ENCODE data around the gene DMD. TPM values are rescaled to one million over a fixed set of nuclear protein-coding genes. Genes with fewer than 3 reads are reported as not detected.

Gene DMD
- total and polyA plus RNA-seq, 9 donors: 14.0 to 70.5 (median 37.6) TPM

- H3K9me3 ChIP-seq: no peaks in the 10 kb centered on the region
- WGBS, 3 donors: 71 to 72% (median 71%) methylated on average over 3 of the region's 3 CpGs
- no peak overlapping the region for H3K4me3 ChIP-seq
- TF ChIP-seq EP300 (IDR thresholded peaks at IDR 0.05): no peak
- TF ChIP-seq, protein P1, sequence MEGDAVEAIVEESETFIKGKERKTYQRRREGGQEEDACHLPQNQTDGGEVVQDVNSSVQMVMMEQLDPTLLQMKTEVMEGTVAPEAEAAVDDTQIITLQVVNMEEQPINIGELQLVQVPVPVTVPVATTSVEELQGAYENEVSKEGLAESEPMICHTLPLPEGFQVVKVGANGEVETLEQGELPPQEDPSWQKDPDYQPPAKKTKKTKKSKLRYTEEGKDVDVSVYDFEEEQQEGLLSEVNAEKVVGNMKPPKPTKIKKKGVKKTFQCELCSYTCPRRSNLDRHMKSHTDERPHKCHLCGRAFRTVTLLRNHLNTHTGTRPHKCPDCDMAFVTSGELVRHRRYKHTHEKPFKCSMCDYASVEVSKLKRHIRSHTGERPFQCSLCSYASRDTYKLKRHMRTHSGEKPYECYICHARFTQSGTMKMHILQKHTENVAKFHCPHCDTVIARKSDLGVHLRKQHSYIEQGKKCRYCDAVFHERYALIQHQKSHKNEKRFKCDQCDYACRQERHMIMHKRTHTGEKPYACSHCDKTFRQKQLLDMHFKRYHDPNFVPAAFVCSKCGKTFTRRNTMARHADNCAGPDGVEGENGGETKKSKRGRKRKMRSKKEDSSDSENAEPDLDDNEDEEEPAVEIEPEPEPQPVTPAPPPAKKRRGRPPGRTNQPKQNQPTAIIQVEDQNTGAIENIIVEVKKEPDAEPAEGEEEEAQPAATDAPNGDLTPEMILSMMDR (IDR thresholded peaks at IDR 0.05): no peak
- no peak for TF ChIP-seq POLR2A (IDR thresholded peaks at IDR 0.05)
- DNase-seq: no peak
- H3K36me3 ChIP-seq: no peaks in the 10 kb centered on the region
- H3K4me1 ChIP-seq (ENCODE audit: insufficient read depth): no peaks in the 10 kb centered on the region
- intact Hi-C loops (cut with DNase I): no loop called here
- no peaks in the 10 kb centered on the region for H3K27me3 ChIP-seq
- no peak overlapping the region for H3K27ac ChIP-seq
These were observed 333.8 kb downstream of the DMD start for GRCh38 chrX:32877592-32877991.

GRCh38 chrX:32874839-32875238 is 336.5 kb downstream of the DMD start:
- TF ChIP-seq, protein P1 (IDR thresholded peaks at IDR 0.05): no peak
- TF ChIP-seq EP300 (IDR thresholded peaks at IDR 0.05) (no peak), POLR2A (IDR thresholded peaks at IDR 0.05) (no peak)
- no peak for DNase-seq
- Histone ChIP-seq H3K36me3 (no peaks in the 10 kb centered on the region), H3K27me3 (no peaks in the 10 kb centered on the region), H3K4me1 (ENCODE audit: insufficient read depth) (no peaks in the 10 kb centered on the region), H3K4me3 (no peak overlapping the region), H3K9me3 (no peaks in the 10 kb centered on the region), H3K27ac (no peak overlapping the region)
- 82 to 93% (median 88%) methylated on average over 4 of the region's 4 CpGs for WGBS, 3 donors
- intact Hi-C loops (cut with DNase I): no loop called here

DNA sequence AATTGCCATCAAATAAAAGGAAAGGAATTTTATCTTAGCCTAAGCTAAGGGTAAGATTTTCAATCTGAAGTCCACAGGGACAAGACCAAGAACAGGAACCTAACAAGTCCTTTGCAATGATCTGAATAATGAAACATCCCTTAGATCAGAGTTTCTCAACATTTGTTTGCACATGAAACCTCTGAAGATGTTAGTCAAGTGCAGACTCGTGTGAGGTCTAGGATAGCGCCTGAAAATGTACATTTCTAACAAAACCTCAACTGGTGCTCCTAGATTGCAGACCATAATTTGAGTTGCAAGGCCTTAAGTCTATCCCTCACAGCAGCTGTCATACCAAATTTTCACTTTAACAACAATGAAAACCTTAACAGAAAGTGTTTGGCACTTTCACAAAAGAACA is 337.6 kb downstream of the DMD start:
- DNase-seq: no peak
- Histone ChIP-seq H3K4me1 (ENCODE audit: insufficient read depth) (no peaks in the 10 kb centered on the region), H3K27ac (no peak overlapping the region), H3K27me3 (no peaks in the 10 kb centered on the region), H3K9me3 (no peaks in the 10 kb centered on the region), H3K36me3 (no peaks in the 10 kb centered on the region), H3K4me3 (no peak overlapping the region)
- intact Hi-C loops (cut with DNase I): no loop called here
- 49 to 52% (median 50%) methylated on average over 2 of the region's 2 CpGs for whole genome bisulfite sequencing, 3 donors
- TF ChIP-seq, protein P1 (IDR thresholded peaks at IDR 0.05): no peak
- TF ChIP-seq EP300 (IDR thresholded peaks at IDR 0.05): no peak
- no peak for TF ChIP-seq POLR2A (IDR thresholded peaks at IDR 0.05)

DNA sequence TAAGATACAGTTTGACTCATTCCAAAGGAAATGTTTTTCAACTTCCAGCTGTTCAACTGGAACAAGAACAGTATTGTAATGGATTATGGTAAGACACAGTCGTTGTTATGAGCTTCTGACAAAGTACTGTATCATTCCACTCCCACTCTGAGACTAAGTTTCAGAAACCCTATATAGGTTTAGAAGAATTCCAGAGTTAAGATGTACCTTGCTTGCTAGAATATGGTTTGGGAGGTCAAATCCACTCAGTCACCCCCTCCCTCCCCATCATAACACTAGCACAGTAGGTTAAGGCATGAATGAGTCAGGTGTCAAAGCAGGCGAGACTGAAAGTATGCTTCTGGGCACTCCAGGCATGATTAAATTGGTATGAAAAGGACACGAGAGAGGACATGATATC is 339.7 kb downstream of the DMD start:
- no peaks in the 10 kb centered on the region for H3K9me3 ChIP-seq
- H3K27ac ChIP-seq: no peak overlapping the region
- DNase-seq: no peak
- H3K36me3 ChIP-seq: no peaks in the 10 kb centered on the region
- TF ChIP-seq, protein P1 (IDR thresholded peaks at IDR 0.05): no peak
- no peak for TF ChIP-seq POLR2A (IDR thresholded peaks at IDR 0.05)
- no peak for TF ChIP-seq EP300 (IDR thresholded peaks at IDR 0.05)
- no peak overlapping the region for H3K4me3 ChIP-seq
- intact Hi-C loops (cut with DNase I): no loop called here
- no peaks in the 10 kb centered on the region for H3K27me3 ChIP-seq
- no peaks in the 10 kb centered on the region for H3K4me1 ChIP-seq (ENCODE audit: insufficient read depth)
- 51 to 53% (median 52%) methylated on average over 3 of the region's 3 CpGs for WGBS, 3 donors

DNA sequence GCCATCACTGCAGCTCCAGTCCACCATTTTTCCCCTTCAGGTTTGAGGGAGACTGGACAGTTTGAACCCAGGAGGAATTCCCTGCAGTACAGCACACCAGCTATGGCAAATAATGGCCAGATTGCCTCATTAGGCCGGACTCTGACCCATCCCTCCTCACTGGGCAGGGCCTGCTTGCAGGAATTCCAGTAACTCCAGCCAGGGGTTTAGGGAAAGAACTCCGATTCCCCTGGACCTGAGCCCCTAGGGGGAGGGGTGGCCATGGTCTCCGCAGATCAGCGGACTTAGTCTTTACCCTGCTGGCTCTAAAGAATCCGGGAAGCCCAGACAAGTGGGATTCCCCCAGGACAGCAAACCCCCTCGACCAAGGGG is 342.8 kb downstream of the DMD start:
- intact Hi-C loops (cut with DNase I): no loop called here
- H3K9me3 ChIP-seq: no peaks in the 10 kb centered on the region
- H3K36me3 ChIP-seq: no peaks in the 10 kb centered on the region
- TF ChIP-seq POLR2A (IDR thresholded peaks at IDR 0.05) (no peak), EP300 (IDR thresholded peaks at IDR 0.05) (no peak)
- TF ChIP-seq, protein P1 (IDR thresholded peaks at IDR 0.05): no peak
- DNase-seq: no peak
- 74 to 75% (median 75%) methylated on average over 6 of the region's 6 CpGs for WGBS, 3 donors
- H3K4me3 ChIP-seq: no peak overlapping the region
- no peaks in the 10 kb centered on the region for H3K4me1 ChIP-seq (ENCODE audit: insufficient read depth)
- no peaks in the 10 kb centered on the region for H3K27me3 ChIP-seq
- H3K27ac ChIP-seq: no peak overlapping the region

Data from ovary (tissue), 9 donors.